ENCODE data around the gene DIP2C.
"Not testable (repeated sequence)": the region's sequence is repeated elsewhere in the genome, so short reads cannot be mapped to it uniquely, and the experiment has no call there.

The DIP2C gene

GRCh38 chr10:381805-382204 lies 307.7 kb downstream of the DIP2C start:
- DNase-seq, result no peak

- no peak for DNase-seq
These were observed 308.1 kb downstream of the DIP2C start for GRCh38 chr10:381346-381745.

- DNase-seq, result no peak
These were observed 309.0 kb downstream of the DIP2C start for GRCh38 chr10:380313-380940.

- no peak for DNase-seq
These were observed 310.4 kb downstream of the DIP2C start for GRCh38 chr10:378930-379704.

GRCh38 chr10:378230-378929 lies 311.1 kb downstream of the DIP2C start:
- DNase-seq, result no peak

- DNase-seq, result no peak
These were observed 312.2 kb downstream of the DIP2C start for GRCh38 chr10:377228-377627.

- DNase-seq, result no peak
These were observed 313.5 kb downstream of the DIP2C start for GRCh38 chr10:375815-376505.

- no peak for DNase-seq
These were observed 315.1 kb downstream of the DIP2C start for GRCh38 chr10:374354-374753.

GRCh38 chr10:373526-374309 lies 315.8 kb downstream of the DIP2C start:
- no peak for DNase-seq

- no peak for DNase-seq
These were observed 316.5 kb downstream of the DIP2C start for GRCh38 chr10:373015-373414.

- no peak for DNase-seq
These were observed 316.9 kb downstream of the DIP2C start for GRCh38 chr10:372566-372965.

GRCh38 chr10:371515-371914 lies 318.0 kb downstream of the DIP2C start:
- DNase-seq, result no peak

- DNase-seq, result no peak
These were observed 319.0 kb downstream of the DIP2C start for GRCh38 chr10:370449-370825.

- DNase-seq, result no peak
These were observed 319.6 kb downstream of the DIP2C start for GRCh38 chr10:369684-370448.

GRCh38 chr10:369221-369683 lies 320.2 kb downstream of the DIP2C start:
- DNase-seq, result no peak

GRCh38 chr10:368579-369220 lies 320.8 kb downstream of the DIP2C start:
- no peak for DNase-seq

- not testable (repeated sequence) for DNase-seq
These were observed 321.4 kb downstream of the DIP2C start for GRCh38 chr10:368107-368506.

- no peak for DNase-seq
These were observed 321.8 kb downstream of the DIP2C start for GRCh38 chr10:367636-368035.

- no peak for DNase-seq
These were observed 323.3 kb downstream of the DIP2C start for GRCh38 chr10:366186-366585.

- DNase-seq, result no peak
These were observed 325.1 kb downstream of the DIP2C start for GRCh38 chr10:364267-364775.

GRCh38 chr10:363152-363551 lies 326.3 kb downstream of the DIP2C start:
- no peak for DNase-seq
